Measurements from ENCODE around the gene WIPF2.

Gene WIPF2

DNA sequence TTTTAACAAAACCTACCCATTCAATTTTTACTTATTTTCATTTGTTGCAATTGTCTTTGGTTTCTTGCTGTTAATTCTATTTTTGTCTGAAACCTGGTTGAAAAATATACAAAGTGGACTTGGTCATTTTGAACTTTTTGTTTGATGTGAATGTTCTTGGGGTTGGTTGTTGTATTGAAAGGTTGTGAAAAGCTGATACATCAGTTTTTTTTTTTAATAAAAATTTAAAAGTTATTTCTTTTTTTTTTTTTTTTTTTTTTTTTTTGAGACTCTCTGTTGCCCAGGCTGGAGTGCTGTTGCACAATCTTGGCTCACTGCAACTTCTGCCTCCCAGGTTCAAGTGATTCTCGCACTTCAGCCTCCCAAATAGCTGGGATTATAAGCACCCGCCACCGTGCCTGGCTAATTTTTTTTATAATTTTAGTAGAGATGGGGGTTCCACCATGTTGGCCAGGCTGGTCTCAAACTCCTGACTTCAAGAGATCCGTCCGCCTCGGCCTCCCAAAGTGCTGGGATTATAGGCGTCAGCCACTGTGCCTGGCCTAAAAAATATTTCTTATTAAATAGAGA is 28.9 kb downstream of the WIPF2 start:
- no peak for DNase-seq (ENCODE audit: low spot score)

DNA sequence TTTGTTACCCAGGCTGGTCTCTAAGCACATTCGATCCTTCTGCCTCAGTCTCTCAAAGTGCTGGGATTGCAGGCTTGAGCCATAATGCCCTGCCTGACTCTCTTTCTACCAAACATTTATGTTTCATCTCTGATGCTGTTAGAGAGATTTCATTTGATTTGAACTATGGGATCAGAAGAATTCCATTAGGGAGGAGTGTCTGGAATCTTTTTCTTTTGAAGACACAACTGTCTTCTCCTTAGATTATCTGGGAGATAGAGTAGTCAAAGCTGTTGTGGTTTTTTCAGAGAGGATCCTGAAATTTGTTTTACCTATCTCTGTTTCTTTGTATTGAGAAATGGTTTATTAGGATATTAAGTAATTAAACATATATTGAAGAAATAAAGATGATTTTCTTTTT is 29.4 kb downstream of the WIPF2 start:
- no peak for DNase-seq (ENCODE audit: low spot score)

DNA sequence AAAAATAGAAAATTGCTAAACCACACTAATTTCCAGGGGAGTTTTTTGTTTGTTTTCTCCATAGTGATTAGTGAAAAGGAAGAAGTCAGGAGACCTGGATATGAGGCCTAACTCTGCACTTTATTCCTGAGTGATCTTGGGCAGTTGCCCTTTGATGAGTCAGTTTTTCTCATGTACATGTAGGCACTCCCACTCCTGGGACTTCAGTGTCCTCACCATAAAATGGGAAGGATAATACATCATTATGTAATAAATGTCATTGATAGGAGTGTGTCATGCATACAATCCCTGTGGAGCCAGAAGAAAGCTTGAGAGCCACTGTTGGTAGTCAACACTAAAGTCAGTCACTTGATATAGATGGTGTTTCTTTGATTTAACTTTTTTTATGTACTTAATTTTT is 32.5 kb downstream of the WIPF2 start:
- DNase-seq (ENCODE audit: low spot score), result no peak

DNA sequence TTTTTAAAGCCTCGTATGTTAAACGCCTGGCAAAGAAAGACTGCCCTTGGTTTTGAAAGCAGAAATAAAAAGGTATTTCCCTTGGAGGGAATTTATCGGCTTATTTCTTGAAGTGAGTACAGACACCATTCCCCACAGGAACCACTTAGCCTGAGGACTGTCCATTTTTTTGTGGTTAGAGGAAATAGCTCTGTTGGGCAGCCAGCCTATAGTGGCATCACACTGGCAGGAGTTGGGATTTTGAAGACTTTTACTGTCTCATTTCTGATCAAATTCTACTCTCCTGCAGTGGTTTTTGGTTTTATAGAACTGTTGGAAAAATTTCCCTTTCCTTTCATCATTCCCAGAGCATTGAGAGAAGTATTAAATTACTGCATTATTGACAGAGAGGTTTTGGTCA is 34.5 kb downstream of the WIPF2 start:
- no peak for DNase-seq (ENCODE audit: low spot score)

DNA sequence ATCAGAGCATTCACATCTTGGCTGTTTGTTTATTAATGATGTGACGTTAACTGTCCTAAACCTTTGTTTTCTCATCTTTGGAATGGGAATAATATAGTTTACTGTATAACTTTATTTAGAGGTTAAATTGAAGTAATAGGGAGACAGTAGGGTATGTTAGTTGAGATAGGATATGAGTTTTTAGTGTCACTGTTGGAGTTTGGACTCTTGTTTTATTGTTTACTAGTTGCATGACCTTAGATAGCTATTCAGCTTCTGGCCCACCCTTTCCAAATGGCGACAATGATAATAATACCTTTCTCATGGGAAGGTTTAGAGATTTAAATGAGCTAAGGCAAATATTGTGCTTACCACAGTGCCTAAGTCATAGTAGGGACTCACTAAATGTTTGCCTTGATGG is 40.4 kb downstream of the WIPF2 start:
- no peak for DNase-seq (ENCODE audit: low spot score)

DNA sequence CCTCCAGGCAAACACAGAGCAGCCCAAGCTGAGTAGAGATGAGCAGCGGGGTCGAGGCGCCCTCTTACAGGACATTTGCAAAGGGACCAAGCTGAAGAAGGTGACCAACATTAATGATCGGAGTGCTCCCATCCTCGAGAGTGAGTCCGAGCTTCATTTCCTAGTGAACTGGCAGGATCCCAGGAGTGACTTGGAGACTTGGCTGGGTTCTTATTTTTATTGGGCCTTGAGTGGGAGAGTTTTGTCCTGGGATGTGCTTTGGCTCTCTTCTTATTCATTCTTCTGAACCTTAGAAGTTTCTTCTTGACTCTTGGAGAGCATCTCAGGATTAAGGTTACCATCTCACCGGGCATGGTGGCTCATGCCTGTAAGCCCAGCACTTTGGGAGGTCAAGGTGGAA is 41.4 kb downstream of the WIPF2 start:
- no peak for DNase-seq (ENCODE audit: low spot score)

DNA sequence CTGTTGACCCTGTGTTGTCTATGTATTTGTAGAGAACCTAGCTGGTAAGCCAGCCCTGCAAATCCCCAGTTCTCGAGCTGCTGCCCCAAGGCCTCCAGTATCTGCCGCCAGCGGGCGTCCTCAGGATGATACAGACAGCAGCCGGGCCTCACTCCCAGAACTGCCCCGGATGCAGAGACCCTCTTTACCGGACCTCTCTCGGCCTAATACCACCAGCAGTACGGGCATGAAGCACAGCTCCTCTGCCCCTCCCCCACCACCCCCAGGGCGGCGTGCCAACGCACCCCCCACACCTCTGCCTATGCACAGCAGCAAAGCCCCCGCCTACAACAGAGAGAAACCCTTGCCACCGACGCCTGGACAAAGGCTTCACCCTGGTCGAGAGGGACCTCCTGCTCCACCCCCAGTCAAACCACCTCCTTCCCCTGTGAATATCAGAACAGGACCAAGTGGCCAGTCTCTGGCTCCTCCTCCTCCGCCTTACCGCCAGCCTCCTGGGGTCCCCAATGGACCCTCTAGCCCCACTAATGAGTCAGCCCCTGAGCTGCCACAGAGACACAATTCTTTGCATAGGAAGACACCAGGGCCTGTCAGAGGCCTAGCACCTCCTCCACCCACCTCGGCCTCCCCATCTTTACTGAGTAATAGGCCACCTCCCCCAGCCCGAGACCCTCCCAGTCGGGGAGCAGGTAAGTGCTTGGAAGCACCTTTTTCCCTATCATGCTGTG is 45.5 kb downstream of the WIPF2 start:
- DNase-seq (ENCODE audit: low spot score), result peak; percentile 54

DNA sequence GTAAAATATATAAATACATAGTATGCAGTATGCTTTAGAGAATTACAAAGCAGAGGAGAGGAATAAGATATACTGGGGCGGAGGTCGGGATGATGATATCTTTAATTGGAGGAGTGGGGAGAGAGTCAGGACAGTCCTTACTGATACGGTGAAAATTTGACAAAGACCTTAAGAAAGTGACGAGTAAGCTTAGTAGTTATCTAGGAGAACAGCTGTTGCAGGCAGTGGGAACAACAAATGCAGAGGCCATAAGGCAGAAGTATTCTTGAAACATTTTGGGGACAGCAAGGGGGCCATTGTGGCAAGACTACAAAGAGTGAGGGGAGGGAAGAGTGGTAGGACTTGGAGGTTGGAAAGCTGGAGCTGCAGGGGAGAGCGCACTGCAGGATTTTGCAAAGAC is 46.2 kb downstream of the WIPF2 start:
- no peak for DNase-seq (ENCODE audit: low spot score)

DNA sequence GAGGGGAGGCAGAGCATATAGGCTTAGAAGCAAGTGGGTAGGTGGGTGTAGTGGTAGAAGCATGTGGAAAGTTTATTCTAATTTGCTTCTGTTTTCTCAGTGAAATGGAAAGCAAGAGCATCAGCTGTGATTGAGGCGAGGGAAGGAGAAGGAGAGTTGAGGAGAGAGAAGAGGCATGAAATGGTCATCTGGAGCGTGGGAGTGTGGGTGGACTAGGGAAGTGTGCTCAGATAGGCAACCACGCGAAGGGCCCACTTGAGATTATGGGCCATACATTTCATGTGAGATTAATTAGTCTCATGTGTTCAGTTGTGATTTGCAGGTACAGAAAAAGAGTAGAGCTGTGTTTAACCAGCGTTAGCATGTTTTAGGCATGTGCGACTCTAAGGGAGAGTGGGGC is 47.8 kb downstream of the WIPF2 start:
- DNase-seq (ENCODE audit: low spot score), result no peak

DNA sequence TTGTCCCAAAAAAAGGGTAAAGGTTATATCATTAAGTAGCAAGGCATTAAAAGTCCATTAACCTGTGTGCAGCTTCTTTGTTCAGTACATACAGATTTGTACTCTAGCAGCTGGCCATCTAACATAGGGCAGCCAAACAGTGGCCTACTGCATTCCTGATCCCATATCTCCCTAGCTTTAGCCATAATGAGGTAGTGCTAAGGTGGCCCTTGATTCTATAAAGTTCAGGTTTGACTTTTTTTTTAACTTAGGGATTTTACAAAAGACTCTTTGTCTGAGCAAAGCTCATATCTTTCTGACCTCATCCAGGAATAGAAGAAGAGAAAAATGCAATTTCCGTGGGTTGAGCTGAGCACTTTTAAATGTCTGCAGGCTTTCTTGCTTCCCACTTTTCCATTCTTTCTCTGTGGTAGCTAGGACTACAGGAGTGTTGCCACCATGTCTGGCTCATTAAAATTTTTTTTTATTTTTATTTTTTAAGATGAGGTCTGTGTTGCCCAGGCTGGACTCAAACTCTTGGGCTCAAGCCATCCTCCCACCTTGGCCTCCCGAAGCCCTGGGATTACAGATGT is 49.1 kb downstream of the WIPF2 start:
- DNase-seq (ENCODE audit: low spot score), result no peak

DNA sequence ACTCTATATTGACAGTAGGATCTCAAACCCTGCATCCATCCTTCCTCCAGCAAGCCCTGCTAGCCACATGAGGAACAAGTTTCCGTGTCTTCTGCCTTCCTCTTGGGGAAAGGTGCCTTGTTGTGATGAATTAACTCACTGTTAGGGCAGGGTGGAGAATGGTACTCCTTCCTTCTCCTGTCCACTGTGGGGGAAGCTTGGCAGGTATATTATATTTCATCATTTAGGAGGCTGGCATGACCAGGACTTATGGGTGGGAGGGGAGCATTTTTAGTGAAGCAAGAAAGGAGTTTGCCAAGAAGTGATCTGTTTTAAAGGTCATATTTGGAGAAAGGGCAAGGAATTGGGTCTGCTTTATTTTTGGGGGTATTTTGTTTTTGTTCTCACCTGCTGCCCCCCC is 59.3 kb downstream of the WIPF2 start:
- no peak for DNase-seq (ENCODE audit: low spot score)

DNA sequence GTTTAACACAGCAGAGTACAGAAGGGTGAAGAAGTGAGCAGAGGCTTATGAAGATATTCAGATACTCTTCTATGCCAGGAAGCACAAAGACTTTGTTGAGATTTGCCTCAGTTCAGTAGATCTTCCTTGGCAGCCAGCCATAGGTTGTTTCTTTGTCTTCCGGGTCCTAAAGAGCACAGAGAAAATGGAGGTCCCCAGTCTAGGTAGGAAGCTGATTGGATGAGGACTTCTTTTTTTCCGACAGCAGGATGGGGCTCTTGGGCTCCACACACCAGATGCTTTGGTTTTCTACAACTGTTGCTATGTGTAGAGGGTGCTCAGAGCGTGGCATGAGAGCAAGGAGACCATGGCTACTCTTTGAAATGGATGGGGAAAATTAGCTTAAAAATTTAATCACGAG is 60.3 kb downstream of the WIPF2 start:
- DNase-seq (ENCODE audit: low spot score), result no peak

DNA sequence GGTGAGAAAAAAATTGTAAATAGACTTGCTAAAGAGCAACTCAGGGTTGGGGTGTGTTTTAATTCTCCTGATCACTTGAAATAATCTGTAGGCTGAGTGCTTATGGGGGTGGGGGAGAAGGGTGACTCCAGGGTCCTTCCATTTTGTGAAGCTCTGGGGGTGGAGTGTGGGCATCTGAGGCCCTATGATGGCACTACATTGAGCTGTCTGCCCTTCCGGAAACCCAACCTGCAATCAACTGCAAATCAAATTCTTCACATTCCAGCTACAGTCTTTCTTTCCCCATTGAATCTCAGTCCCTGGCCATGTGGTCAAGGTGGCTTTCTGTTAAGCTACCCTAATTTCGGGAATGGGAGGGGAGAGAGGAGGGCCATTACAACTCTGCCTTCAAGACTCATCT is 62.6 kb downstream of the WIPF2 start:
- no peak for DNase-seq (ENCODE audit: low spot score)

DNA sequence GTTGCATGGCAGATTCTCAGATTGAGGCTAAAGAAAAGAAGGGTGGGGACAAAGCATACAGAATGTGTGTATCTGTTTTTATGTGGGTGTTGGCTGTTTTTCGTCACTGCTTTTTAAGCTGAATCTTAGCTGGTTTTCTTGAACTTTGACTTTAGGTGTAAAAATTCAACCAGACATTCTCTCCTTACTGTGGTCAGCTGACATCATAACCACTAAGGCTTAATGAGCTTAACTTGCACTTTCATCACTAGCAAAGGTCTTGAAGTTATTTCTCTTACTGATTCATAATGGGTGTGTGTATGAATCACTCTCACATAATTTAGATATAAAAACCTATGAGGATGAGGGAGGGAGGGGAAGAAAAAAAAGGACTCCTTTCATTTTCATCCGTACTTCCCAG is 64.6 kb downstream of the WIPF2 start:
- no peak for DNase-seq (ENCODE audit: low spot score)

DNA sequence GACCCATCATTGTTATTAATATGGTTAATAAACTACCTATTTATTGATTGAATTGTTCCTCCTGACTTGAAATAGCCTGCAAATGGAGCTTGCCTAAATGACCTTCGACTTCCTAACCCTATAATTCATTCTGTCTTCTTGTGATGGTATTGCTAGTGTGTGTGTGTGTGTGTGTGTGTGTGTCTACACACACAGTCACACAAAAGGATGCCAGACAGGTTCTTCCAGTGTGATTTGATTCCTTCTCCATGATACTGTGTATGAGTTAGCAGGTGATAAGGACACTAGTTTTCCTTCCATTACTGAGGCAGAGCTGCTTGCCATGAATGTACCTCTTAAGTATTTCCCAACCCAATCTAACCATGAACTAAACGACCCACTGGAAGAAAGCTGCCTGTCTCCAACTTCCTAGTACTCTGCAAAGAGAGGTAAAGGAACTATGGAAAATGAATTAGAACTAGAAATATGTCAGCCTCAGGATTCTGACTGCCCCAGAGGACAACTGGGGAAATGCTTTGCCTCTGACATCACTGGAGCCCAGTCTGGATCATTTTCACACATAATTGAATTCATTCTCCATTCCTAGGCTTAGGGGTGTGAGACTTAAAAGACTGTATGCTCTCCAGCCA is 65.1 kb downstream of the WIPF2 start:
- no peak for DNase-seq (ENCODE audit: low spot score)

DNA sequence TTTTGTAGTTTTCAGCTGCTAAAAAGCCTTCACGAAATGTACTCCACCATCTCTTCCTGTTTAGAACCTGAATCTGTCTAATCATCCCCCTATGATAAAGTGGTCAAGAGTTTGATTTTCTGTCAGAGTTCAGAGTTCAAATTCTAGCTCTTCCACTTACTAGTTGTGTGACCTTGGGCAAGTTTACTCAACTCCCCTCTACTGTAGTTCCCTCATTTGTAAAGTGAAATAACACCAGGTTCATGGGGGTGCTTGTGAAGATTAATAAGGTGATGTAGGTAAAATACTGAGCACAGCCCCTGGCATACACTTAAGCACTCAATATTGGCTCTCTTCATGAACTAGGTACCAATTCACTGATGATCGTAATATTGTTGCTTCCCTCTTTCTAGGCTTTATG is 67.4 kb downstream of the WIPF2 start:
- no peak for DNase-seq (ENCODE audit: low spot score)

DNA sequence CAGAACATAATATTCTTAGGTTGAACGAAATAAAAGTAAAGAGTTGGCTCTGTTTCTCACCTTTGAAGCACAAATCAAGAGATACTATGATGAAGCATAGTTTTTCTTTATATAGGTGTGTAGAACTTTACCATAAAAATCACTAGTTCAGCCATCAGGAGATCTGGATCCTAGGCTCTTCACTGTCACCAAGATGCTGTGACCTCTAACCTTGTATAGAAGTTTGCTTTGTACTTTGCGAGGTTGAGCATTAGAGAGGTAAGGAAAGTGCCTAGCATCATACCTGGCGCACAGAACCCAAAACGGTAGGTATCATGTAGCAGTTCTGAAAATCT is 68.0 kb downstream of the WIPF2 start:
- no peak for DNase-seq (ENCODE audit: low spot score)

DNA sequence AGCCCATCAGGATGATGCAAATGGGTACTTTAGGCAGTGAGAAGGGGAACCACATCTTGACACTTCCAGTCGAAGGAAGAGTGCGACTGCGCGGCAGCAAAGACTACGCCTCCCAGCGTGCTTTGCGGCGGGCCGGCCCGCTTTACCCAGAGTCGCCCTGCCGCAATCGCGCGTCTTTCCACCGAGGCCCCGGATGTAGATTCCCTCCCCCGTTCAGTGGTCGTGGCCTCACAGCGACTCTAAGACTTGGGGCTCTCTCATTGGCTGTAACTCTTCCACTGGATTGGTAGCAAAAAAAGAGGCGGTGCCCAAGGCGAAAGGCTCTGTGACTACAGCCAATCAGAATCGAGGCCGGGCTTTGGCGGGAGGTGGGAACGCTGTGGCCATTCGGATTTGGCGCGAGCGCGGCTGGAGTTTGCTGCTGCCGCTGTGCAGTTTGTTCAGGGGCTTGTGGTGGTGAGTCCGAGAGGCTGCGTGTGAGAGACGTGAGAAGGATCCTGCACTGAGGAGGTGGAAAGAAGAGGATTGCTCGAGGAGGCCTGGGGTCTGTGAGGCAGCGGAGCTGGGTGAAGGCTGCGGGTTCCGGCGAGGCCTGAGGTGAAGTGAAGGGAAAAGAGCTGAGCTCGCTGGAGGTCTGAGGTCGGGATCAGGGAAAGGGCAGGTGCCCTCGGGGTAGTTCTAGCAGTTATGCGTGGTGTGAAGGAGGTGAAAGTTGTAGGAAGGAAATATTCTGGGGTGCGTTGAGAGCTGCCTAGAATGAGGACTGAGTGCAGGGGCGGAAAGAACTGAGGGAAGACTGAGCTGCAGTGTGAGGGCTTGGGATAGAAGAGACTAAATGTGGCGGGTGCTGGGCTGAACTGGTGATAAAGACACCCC is 68.6 kb downstream of the WIPF2 start, which contains the start of gene CDC6:
CDC6 (plus strand) TSS at position 386 of the 876 bp plus-strand sequence. CDS start 1,542 bp downstream, outside the sequence.
- DNase-seq (ENCODE audit: low spot score), result peak; percentile 100

DNA sequence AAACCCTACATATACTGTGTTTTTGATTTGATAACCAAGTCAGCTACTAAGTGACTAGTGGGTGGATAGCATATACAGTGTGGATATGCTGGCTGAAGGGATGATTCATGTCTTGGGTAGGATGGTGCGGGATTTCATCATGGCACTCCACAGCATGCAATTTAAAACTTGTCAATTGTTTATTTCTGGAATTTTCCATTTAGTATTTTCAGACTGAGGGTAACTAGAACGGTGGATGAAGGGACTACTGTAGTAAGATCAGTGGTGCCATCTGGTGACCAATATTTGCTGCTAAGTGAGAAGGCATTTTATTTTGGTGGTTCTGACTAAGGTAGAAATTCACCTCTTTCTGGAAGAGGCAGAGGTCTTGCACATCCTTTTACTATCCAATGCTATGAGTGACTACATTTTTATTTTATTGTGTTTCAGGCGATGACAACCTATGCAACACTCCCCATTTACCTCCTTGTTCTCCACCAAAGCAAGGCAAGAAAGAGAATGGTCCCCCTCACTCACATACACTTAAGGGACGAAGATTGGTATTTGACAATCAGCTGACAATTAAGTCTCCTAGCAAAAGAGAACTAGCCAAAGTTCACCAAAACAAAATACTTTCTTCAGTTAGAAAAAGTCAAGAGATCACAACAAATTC is 71.7 kb downstream of the WIPF2 start:
- no peak for DNase-seq (ENCODE audit: low spot score)

DNA sequence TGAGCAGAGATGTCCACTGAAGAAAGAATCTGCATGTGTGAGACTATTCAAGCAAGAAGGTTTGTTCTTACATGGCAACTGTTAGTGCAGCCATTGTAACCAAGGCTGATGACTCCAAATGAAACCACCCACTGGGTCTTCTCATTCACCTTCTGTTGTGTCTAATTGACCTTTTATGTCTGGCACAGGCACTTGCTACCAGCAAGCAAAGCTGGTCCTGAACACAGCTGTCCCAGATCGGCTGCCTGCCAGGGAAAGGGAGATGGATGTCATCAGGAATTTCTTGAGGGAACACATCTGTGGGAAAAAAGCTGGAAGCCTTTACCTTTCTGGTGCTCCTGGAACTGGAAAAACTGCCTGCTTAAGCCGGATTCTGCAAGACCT is 72.2 kb downstream of the WIPF2 start:
- DNase-seq (ENCODE audit: low spot score), result no peak

DNA sequence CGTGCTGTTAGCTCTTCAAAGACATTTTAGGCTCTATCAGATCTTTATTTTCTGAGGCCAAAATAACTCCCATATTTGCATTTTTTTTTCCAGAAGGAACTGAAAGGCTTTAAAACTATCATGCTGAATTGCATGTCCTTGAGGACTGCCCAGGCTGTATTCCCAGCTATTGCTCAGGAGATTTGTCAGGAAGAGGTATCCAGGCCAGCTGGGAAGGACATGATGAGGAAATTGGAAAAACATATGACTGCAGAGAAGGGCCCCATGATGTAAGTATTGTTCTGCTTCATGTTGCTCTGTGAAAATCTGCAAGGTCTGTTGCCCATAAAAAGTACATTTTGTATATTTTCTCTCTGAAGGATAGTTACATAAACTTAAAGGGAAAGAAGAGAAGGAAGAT is 74.3 kb downstream of the WIPF2 start:
- DNase-seq (ENCODE audit: low spot score), result no peak
